ENCODE results near the gene LPIN3. TPM values are rescaled to one million over a fixed set of nuclear protein-coding genes. Genes with fewer than 3 reads are reported as not detected.

The LPIN3 gene
- polyA plus RNA-seq, 3 donors from 2014 or later = 0.04 TPM; not detected in 2

GRCh38 chr20:41314386-41314785 is 26.2 kb upstream of the LPIN3 start:
- Mint-ChIP-seq H3K27me3 (ENCODE audit: low read depth in 3 of 3) (peaks cover 0 to 4% (median 0%) of the 10 kb centered on the region in 3 donors), H3K4me3 (peak overlapping the region in 1 of 5 donors; percentile 36), H3K27ac (no peak overlapping the region), H3K36me3 (peaks cover 0 to 4% (median 0%) of the 10 kb centered on the region in 3 donors), H3K9me3 (no peaks in the 10 kb centered on the region), H3K4me1 (peaks cover 15 to 17% of the 10 kb centered on the region in 2 donors)
- DNase-seq = no peak

- Mint-ChIP-seq H3K27ac (peak overlapping the region in 3 of 6 donors; percentile 6 to 70 (median 49)), H3K36me3 (no peaks in the 10 kb centered on the region), H3K4me3 (peak overlapping the region; percentile 86 to 91 (median 86)), H3K9me3 (no peaks in the 10 kb centered on the region), H3K27me3 (ENCODE audit: low read depth in 3 of 3) (peaks cover 0 to 5% (median 0%) of the 10 kb centered on the region in 3 donors), H3K4me1 (peaks cover 15 to 17% of the 10 kb centered on the region in 2 donors)
- DNase-seq = no peak
Observed at GRCh38 chr20:41316051-41316450, 24.6 kb upstream of the LPIN3 start.

GRCh38 chr20:41316602-41317545 is 23.7 kb upstream of the LPIN3 start:
- peaks cover 15 to 17% of the 10 kb centered on the region in 2 donors for H3K4me1 Mint-ChIP-seq
- H3K4me3 Mint-ChIP-seq = peak overlapping the region; percentile 86 to 91 (median 86)
- no peaks in the 10 kb centered on the region for H3K36me3 Mint-ChIP-seq
- H3K27ac Mint-ChIP-seq = peak overlapping the region; percentile 49 to 90 (median 74)
- peaks cover 0 to 5% (median 0%) of the 10 kb centered on the region in 3 donors for H3K27me3 Mint-ChIP-seq (ENCODE audit: low read depth in 3 of 3)
- H3K9me3 Mint-ChIP-seq = no peaks in the 10 kb centered on the region
- peak; percentile 60 to 66 (median 66) for DNase-seq

DNA sequence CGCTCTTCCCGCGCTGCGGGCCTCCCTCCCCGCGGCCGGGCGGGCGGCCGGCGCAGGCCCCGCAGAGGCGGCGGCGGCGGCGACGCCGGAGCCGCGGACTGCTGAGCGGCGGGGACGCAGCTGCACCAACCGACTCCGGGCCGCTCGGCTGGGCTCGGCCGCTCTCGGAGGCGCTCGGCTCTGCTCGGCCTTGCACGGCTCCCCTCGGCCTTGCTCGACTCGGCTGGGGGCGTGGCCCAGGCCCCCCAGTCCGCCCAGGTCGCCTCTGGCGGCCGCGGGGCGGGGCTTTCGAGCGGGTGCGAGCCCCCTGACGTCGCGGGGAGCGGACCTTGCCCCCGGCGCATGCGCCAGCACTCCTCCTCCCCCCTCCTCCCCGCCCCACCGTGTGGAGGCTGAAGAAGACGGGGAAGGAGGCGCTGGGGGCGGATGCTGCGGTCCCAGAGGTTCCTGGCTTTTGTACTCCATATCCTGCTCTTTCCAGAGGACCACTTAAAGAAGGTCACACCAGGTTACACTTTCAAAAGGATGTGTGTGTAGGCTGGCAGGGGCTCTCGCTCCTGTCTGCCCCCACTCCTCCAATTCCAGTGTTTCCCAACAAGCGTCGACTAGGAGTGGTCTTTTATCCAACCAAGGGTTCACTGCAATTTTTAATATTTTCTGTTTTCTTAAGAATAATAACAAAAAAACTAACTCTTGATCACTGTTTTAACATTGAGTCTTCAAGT is 22.9 kb upstream of the LPIN3 start, which contains the start of gene ZHX3:
Gene ZHX3, minus strand, starts transcription at position 186 of the 725 bp plus-strand sequence. CDS start 112,815 bp downstream, outside the sequence.
- DNase-seq = peak; percentile 97 to 98 (median 98)
- Mint-ChIP-seq H3K4me1 (peaks cover 15 to 17% of the 10 kb centered on the region in 2 donors), H3K27ac (peak within 1 kb of the TSS; percentile 62 to 90 (median 74))

DNA sequence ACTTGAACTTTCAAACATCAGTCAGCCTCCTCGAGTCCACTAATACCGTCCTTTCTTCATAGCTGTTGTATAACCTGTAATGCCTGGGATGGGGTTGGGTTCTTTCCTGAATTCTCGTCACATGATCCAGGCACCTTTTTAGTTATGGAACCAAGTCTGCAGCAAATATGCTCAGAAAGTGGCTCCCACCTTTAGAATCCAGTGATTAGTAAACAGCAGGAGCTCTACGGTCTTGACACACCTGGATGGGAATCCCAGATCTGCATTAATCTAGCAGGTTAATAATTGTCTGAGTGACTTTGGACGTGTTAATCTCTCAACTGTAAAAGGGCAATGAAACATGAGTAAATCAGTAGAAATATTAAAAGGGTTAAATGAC is 22.4 kb upstream of the LPIN3 start:
- Mint-ChIP-seq H3K27ac (peak overlapping the region; percentile 40 to 78 (median 64)), H3K9me3 (no peaks in the 10 kb centered on the region), H3K36me3 (no peaks in the 10 kb centered on the region), H3K4me1 (peaks cover 15 to 17% of the 10 kb centered on the region in 2 donors), H3K27me3 (ENCODE audit: low read depth in 3 of 3) (peaks cover 0 to 5% (median 0%) of the 10 kb centered on the region in 3 donors), H3K4me3 (peak overlapping the region; percentile 70 to 80 (median 73))
- no peak for DNase-seq

More for the DNA sequence above, 22.9 kb upstream of the LPIN3 start, which contains the start of gene ZHX3:
- Mint-ChIP-seq H3K36me3 (no peaks in the 10 kb centered on the region), H3K27me3 (ENCODE audit: low read depth in 3 of 3) (peaks cover 0 to 5% (median 0%) of the 10 kb centered on the region in 3 donors), H3K4me3 (peak within 1 kb of the TSS; percentile 86 to 91 (median 86)), H3K9me3 (no peaks in the 10 kb centered on the region)

GRCh38 chr20:41320441-41320840 is 20.2 kb upstream of the LPIN3 start:
- Mint-ChIP-seq H3K27me3 (ENCODE audit: low read depth in 3 of 3) (peaks cover 0 to 5% (median 0%) of the 10 kb centered on the region in 3 donors), H3K36me3 (no peaks in the 10 kb centered on the region), H3K27ac (no peak overlapping the region), H3K4me1 (peaks cover 14 to 15% of the 10 kb centered on the region in 2 donors), H3K9me3 (no peaks in the 10 kb centered on the region), H3K4me3 (no peak overlapping the region)
- no peak for DNase-seq

DNA sequence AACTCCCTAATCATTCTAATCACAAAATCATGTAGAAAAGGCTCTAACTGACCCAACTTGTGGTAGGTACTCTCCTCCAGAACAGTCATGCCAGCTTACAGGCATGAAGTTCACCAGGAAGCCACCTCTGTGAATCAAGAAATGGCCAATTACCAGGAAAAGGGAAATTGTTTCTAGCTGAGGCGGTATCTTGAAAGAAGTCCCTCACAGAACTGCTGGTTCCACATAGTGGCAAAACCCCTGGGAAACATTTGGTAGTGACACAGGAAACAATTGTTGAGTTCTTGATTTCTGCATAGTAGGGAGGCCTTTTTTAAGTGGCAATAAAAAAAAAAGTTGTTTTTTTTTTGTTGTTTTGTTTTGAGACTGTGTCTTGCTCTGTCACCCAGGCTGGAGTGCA is 19.6 kb upstream of the LPIN3 start:
- Mint-ChIP-seq H3K27me3 (ENCODE audit: low read depth in 3 of 3) (peaks cover 0 to 5% (median 0%) of the 10 kb centered on the region in 3 donors), H3K4me1 (peaks cover 14 to 15% of the 10 kb centered on the region in 2 donors), H3K9me3 (no peaks in the 10 kb centered on the region), H3K4me3 (no peak overlapping the region), H3K27ac (no peak overlapping the region), H3K36me3 (no peaks in the 10 kb centered on the region)
- DNase-seq = no peak

DNA sequence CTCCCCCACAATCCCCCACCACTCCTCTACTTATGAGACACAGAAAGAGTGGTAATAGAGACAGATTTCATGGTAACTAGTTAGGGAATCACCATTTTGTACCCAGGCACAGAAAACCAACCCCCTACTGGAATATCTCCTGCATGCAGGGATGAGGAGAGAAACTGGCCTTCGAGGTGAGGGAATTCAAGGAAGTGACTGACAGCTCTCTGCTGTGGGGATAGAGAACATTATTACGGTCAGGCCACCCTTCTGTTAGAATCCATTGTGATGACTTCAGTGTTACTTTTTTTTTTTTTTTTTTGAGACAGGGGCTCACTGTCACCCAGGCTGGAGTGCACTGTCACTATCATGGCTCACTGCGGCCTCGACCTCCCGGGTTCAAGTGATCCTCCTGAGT is 13.4 kb upstream of the LPIN3 start:
- Mint-ChIP-seq H3K27ac (no peak overlapping the region), H3K36me3 (no peaks in the 10 kb centered on the region), H3K9me3 (no peaks in the 10 kb centered on the region), H3K27me3 (ENCODE audit: low read depth in 3 of 3) (no peaks in the 10 kb centered on the region), H3K4me3 (no peak overlapping the region), H3K4me1 (peaks cover 17% of the 10 kb centered on the region in 2 donors)
- DNase-seq = no peak

- Mint-ChIP-seq H3K4me1 (peaks cover 17% of the 10 kb centered on the region in 2 donors), H3K36me3 (no peaks in the 10 kb centered on the region), H3K27ac (peak overlapping the region; percentile 30 to 76 (median 58)), H3K4me3 (peak overlapping the region in 4 of 5 donors; percentile 15 to 46 (median 32)), H3K27me3 (ENCODE audit: low read depth in 3 of 3) (peaks cover 0 to 2% (median 0%) of the 10 kb centered on the region in 3 donors), H3K9me3 (no peaks in the 10 kb centered on the region)
- DNase-seq = peak; percentile 35 to 53 (median 38)
Observed at GRCh38 chr20:41329435-41330342, 10.9 kb upstream of the LPIN3 start.

DNA sequence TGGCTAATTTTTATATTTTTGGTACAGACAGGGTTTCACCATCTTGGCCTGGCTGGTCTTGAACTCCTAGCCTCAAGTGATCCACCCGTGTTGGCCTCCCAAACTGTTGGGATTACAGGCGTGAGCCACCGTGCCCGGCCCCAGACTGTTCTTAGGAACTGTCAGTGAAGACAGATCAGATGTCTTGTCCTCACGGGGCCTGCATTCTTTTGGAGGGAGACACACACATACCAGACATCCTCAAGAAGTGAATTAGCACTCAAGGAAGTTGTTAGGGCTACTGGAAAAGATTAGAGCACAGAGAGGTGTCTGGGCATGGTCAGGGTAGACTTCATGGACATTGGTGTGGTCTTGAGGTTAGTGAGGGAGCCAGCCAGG is 10.3 kb upstream of the LPIN3 start:
- no peaks in the 10 kb centered on the region for H3K9me3 Mint-ChIP-seq
- DNase-seq = no peak
- no peak overlapping the region for H3K27ac Mint-ChIP-seq
- peaks cover 17% of the 10 kb centered on the region in 2 donors for H3K4me1 Mint-ChIP-seq
- no peak overlapping the region for H3K4me3 Mint-ChIP-seq
- peaks cover under 1 to 2% (median 1%) of the 10 kb centered on the region in 3 donors for H3K27me3 Mint-ChIP-seq (ENCODE audit: low read depth in 3 of 3)
- H3K36me3 Mint-ChIP-seq = no peaks in the 10 kb centered on the region

DNA sequence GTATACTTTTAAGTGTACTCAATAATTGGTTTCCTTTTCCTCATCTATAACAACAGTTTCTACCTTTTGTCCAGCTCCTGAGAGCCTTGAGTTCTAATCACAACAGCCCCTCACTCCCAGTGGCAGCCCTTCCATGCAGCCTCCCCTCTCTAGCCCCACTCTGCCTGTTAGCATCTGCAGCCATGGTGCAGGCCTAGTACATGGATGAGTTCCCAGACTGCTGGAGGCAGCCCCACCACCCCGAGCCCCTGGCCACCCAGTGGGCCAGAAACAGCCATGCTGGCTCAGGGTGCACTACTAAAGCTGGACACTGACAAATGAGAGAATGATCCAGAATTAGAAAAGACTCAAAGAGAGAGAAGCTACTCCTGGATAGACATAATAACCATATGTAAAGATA is 9.7 kb upstream of the LPIN3 start:
- H3K4me1 Mint-ChIP-seq = peaks cover 17% of the 10 kb centered on the region in 2 donors
- DNase-seq = no peak
- H3K36me3 Mint-ChIP-seq = no peaks in the 10 kb centered on the region
- H3K4me3 Mint-ChIP-seq = no peak overlapping the region
- peak overlapping the region in 1 of 6 donors; percentile 43 for H3K27ac Mint-ChIP-seq
- no peaks in the 10 kb centered on the region for H3K9me3 Mint-ChIP-seq
- peaks cover 2 to 4% (median 3%) of the 10 kb centered on the region in 3 donors for H3K27me3 Mint-ChIP-seq (ENCODE audit: low read depth in 3 of 3)

DNA sequence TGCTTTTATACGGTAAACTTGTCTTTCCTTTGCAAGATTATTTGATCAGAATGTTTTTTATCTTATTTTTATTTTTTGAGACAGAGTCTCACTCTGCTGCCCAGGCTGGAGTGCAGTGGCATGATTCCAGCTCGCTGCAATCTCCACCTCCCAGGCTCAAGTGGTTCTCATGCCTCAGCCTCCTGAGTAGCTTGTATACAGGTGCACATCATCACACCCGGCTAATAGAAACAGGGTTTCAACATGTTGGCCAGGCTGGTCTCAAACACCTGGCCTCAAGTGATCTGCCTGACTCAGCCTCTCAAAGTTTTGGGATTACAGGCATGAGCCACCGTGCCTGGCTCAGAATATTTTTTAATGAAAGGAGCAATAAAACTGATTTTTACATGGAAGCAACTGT is 8.9 kb upstream of the LPIN3 start:
- DNase-seq = no peak
- peaks cover 17% of the 10 kb centered on the region in 2 donors for H3K4me1 Mint-ChIP-seq

DNA sequence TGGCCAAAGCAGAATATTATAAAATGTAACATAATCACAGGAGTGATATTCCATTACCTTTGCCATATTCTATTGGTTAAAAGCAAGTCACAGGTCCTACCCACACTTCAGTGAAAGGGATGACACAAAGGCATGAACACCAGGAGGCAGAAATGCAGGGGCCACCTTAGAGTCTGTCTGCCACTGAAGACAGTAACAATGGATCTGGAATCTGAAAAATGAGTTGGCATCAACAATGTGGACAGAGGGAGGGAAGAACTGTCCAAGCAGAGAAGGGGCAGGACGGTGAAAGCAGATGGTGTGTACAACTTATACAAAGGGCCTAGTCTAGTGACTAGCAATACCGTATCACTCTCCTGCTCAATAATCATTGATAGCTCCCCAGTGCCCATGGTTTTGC is 6.6 kb upstream of the LPIN3 start:
- peaks cover 2 to 10% (median 6%) of the 10 kb centered on the region in 3 donors for H3K27me3 Mint-ChIP-seq (ENCODE audit: low read depth in 3 of 3)
- DNase-seq = no peak
- peaks cover 14% of the 10 kb centered on the region in 2 donors for H3K4me1 Mint-ChIP-seq
- H3K36me3 Mint-ChIP-seq = no peaks in the 10 kb centered on the region
- no peak overlapping the region for H3K27ac Mint-ChIP-seq
- H3K9me3 Mint-ChIP-seq = no peaks in the 10 kb centered on the region
- H3K4me3 Mint-ChIP-seq = no peak overlapping the region

More for the DNA sequence above, 8.9 kb upstream of the LPIN3 start:
- H3K36me3 Mint-ChIP-seq = no peaks in the 10 kb centered on the region
- no peak overlapping the region for H3K4me3 Mint-ChIP-seq
- peaks cover 2 to 5% (median 4%) of the 10 kb centered on the region in 3 donors for H3K27me3 Mint-ChIP-seq (ENCODE audit: low read depth in 3 of 3)
- H3K9me3 Mint-ChIP-seq = no peaks in the 10 kb centered on the region
- no peak overlapping the region for H3K27ac Mint-ChIP-seq

Measured in immature natural killer cell (primary cell).